H9 (cell line): ENCODE measurements around the gene NID1. TPM values are rescaled to one million over a fixed set of nuclear protein-coding genes. Genes with fewer than 3 reads are reported as not detected.

Experiments
- DNase-seq: peaks from one replicate; pipeline ENCODE4 v3.0.0-alpha.2; 2017
- H2AFZ ChIP-seq: one replicate; pipeline ENCODE4 v1.6.1; 2013; ENCODE audit warnings: mild to moderate bottlenecking, low read length, control low read depth, moderate library complexity
- H2AK5ac ChIP-seq: 2 replicates; pipeline ENCODE4 v1.6.1; 2013; ENCODE audit warnings: low read length, control low read depth, mixed read lengths; ENCODE audit not compliant: insufficient read length
- H2BK120ac ChIP-seq: one replicate; pipeline ENCODE4 v1.6.1; 2013; ENCODE audit warnings: low read depth, mild to moderate bottlenecking, low read length, control low read depth, inconsistent platforms; ENCODE audit not compliant: poor library complexity, severe bottlenecking
- H2BK12ac ChIP-seq: 2 replicates; pipeline ENCODE4 v1.6.1; 2013; ENCODE audit warnings: low read length, control low read depth, mixed read lengths, low read depth; ENCODE audit not compliant: insufficient read length
- H2BK15ac ChIP-seq: 2 replicates; pipeline ENCODE4 v1.6.1; 2013; ENCODE audit warnings: low read depth, low read length, control low read depth
- H2BK20ac ChIP-seq: one replicate; pipeline ENCODE4 v1.6.1; 2013; ENCODE audit warnings: low read depth, mild to moderate bottlenecking, low read length, control low read depth, inconsistent platforms; ENCODE audit not compliant: poor library complexity, severe bottlenecking
- H2BK5ac ChIP-seq: 2 replicates; pipeline ENCODE4 v1.6.1; 2013; ENCODE audit warnings: low read length, control low read depth, mixed read lengths; ENCODE audit not compliant: insufficient read length
- H3K14ac ChIP-seq: 2 replicates; pipeline ENCODE4 v1.6.1; 2013; ENCODE audit warnings: low read length, control low read depth; ENCODE audit not compliant: insufficient read depth
- H3K18ac ChIP-seq: 2 replicates; pipeline ENCODE4 v1.6.1; 2013; ENCODE audit warnings: low read depth, mild to moderate bottlenecking, mixed read lengths, low read length, control low read depth; ENCODE audit not compliant: insufficient read length
- H3K23ac ChIP-seq: 2 replicates; pipeline ENCODE4 v1.6.1; 2013; ENCODE audit warnings: low read length, control low read depth, mixed read lengths, low read depth; ENCODE audit not compliant: insufficient read length
- H3K23me2 ChIP-seq: 2 replicates; pipeline ENCODE4 v1.6.1; 2013; ENCODE audit warnings: low read depth, mild to moderate bottlenecking, mixed read lengths, low read length, control low read depth; ENCODE audit not compliant: insufficient read length, poor library complexity, severe bottlenecking
- H3K27ac ChIP-seq: 2 replicates; pipeline ENCODE4 v1.5.1; 2013; ENCODE audit warnings: low read length, control low read depth, mixed read lengths, low read depth; ENCODE audit not compliant: insufficient read length
- H3K27me3 ChIP-seq: 2 replicates; pipeline ENCODE4 v1.6.1; 2013; ENCODE audit warnings: low read length, control low read depth, inconsistent platforms; ENCODE audit not compliant: insufficient read depth
- H3K4ac ChIP-seq: 2 replicates; pipeline ENCODE4 v1.6.1; 2013; ENCODE audit warnings: low read depth, mild to moderate bottlenecking, control low read depth, inconsistent platforms, low read length, moderate library complexity
- H3K4me1 ChIP-seq: 2 replicates; pipeline ENCODE4 v1.6.1; 2013; ENCODE audit warnings: low read length, control low read depth, inconsistent platforms; ENCODE audit not compliant: insufficient read depth
- H3K4me2 ChIP-seq: 2 replicates; pipeline ENCODE4 v1.6.1; 2013; ENCODE audit warnings: low read length, control low read depth, mixed read lengths; ENCODE audit not compliant: insufficient read length, insufficient read depth
- H3K56ac ChIP-seq: 2 replicates; pipeline ENCODE4 v1.6.1; 2013; ENCODE audit warnings: low read depth, mild to moderate bottlenecking, mixed read lengths, low read length, control low read depth; ENCODE audit not compliant: insufficient read length
- H3K79me1 ChIP-seq: 2 replicates; pipeline ENCODE4 v1.6.1; 2013; ENCODE audit warnings: low read depth, mild to moderate bottlenecking, moderate library complexity, low read length, control low read depth, inconsistent platforms; ENCODE audit not compliant: insufficient read depth, poor library complexity, severe bottlenecking
- H3K79me2 ChIP-seq: 2 replicates; pipeline ENCODE4 v1.6.1; 2013; ENCODE audit warnings: low read length, control low read depth, inconsistent platforms; ENCODE audit not compliant: insufficient read depth
- H3K9ac ChIP-seq: 2 replicates; pipeline ENCODE4 v1.6.1; 2013; ENCODE audit warnings: low read length, control low read depth, mixed read lengths; ENCODE audit not compliant: insufficient read length; ENCODE audit errors: extremely low read depth
- H3K9me3 ChIP-seq: one replicate; pipeline ENCODE4 v1.6.1; 2013; ENCODE audit warnings: low read depth, low read length, inconsistent platforms; ENCODE audit not compliant: control insufficient read depth
- H3T11ph ChIP-seq: one replicate; pipeline ENCODE4 v1.6.1; 2013; ENCODE audit warnings: mild to moderate bottlenecking, low read length, control low read depth, inconsistent platforms
- H4K20me1 ChIP-seq: one replicate; pipeline ENCODE4 v1.6.1; 2013; ENCODE audit not compliant: control insufficient read depth, insufficient read length, insufficient read depth
- H4K5ac ChIP-seq: 2 replicates; pipeline ENCODE4 v1.6.1; 2013; ENCODE audit warnings: low read depth, mild to moderate bottlenecking, mixed read lengths, low read length, control low read depth; ENCODE audit not compliant: insufficient read length
- H4K8ac ChIP-seq: replicated peaks from 2 replicates; pipeline ENCODE4 v1.6.1; 2013; ENCODE audit warnings: low read length, control low read depth, mixed read lengths, low read depth; ENCODE audit not compliant: insufficient read length
- H4K91ac ChIP-seq: 2 replicates; pipeline ENCODE4 v1.6.1; 2013; ENCODE audit warnings: low read depth, mild to moderate bottlenecking, moderate library complexity, mixed read lengths, low read length, control low read depth; ENCODE audit not compliant: insufficient read length
- H3K27ac Mint-ChIP-seq, 3 experiments: 2 replicates in 2 of 3; 3 replicates in 1 of 3; pipeline ENCODE4 v1.8.0; 2020 to 2021; ENCODE audit warnings: mixed read lengths in 3 of 3, mild to moderate bottlenecking in 1 of 3, moderate library complexity in 1 of 3
- H3K27me3 Mint-ChIP-seq: 2 replicates; pipeline ENCODE4 v1.8.0; 2021; ENCODE audit warnings: low read depth, mild to moderate bottlenecking, moderate library complexity, mixed read lengths
- H3K36me3 Mint-ChIP-seq, 3 experiments: 2 replicates in 2 of 3; 3 replicates in 1 of 3; pipeline ENCODE4 v1.8.0; 2020 to 2021; ENCODE audit warnings: low read depth in 3 of 3, mixed read lengths in 3 of 3; ENCODE audit not compliant: insufficient read depth in 1 of 3
- H3K4me1 Mint-ChIP-seq, 2 experiments: 2 replicates each; pipeline ENCODE4 v1.8.0; 2020; ENCODE audit warnings: mixed read lengths in 2 of 2
- H3K4me3 Mint-ChIP-seq, 2 experiments: 2 replicates in 1 of 2; 3 replicates in 1 of 2; pipeline ENCODE4 v1.8.0; 2020 to 2021; ENCODE audit warnings: mild to moderate bottlenecking in 2 of 2, mixed read lengths in 2 of 2, moderate library complexity in 1 of 2
- H3K9me3 Mint-ChIP-seq, 2 experiments: 2 replicates in 1 of 2; 3 replicates in 1 of 2; pipeline ENCODE4 v1.8.0; 2020; ENCODE audit warnings: mild to moderate bottlenecking in 2 of 2, mixed read lengths in 2 of 2, moderate library complexity in 1 of 2
- WGBS: extraction: QIAGEN DNeasy Blood & Tissue Kit; methylation state at CpG from one replicate; pipeline ENCODE4 v1.1.7; 2013; ENCODE audit warnings: missing lambda C conversion rate, low lambda C conversion rate, mixed read lengths; ENCODE audit not compliant: insufficient read length; ENCODE audit errors: extremely low coverage; 5-methylcytosine and 5-hydroxymethylcytosine counted together
- total RNA-seq: library from RNA; stranded (reverse); gene quantifications from 2 replicates; pipeline ENCODE4 v1.2.1, GENCODE V29; 2021
- TF ChIP-seq, protein P1 (sequence below): fragments of 200-600 bp; sonication (generic); conservative IDR thresholded peaks from 3 replicates; pipeline ENCODE4 v1.8.0; 2021; ENCODE audit warnings: antibody characterized with exemption, mild to moderate bottlenecking

NID1 gene
- total RNA-seq, 1 experiment from 2014 or later = 28.5 TPM

DNA sequence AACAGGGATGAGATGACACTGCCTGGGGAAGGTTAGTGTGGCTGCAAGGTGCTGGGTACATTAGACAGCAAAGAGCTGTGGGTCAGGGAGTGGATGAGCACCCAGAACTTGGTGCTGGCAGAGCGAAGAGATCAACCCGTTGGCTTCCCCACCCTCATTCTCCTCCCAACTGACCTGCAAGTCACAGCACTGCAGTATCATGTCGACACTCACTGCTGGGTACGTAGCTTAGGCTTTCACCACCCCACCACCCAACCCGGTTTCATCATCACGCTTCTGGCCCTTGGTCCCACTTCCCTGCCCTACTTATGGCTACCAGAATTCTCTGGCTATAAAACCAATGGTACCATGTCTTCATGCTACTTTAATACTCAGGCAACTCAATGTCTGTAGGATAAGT lies 124.6 kb downstream of the NID1 start:
- no peaks in the 10 kb centered on the region for H3K36me3 Mint-ChIP-seq
- H4K91ac ChIP-seq = no peak overlapping the region

More for the DNA sequence above, 124.6 kb downstream of the NID1 start:
- Histone ChIP-seq H4K20me1 (no peaks in the 10 kb centered on the region), H4K5ac (no peak overlapping the region), H2BK12ac (no peak overlapping the region), H2BK20ac (no peak overlapping the region), H3K4me1 (no peaks in the 10 kb centered on the region), H2BK5ac (no peak overlapping the region), H4K8ac (no peak overlapping the region), H3K4me2 (no peak overlapping the region), H3K23me2 (no peaks in the 10 kb centered on the region), H3K79me1 (no peaks in the 10 kb centered on the region), H3K56ac (no peak overlapping the region), H3K9ac (no peak overlapping the region), H2AK5ac (no peak overlapping the region), H2BK15ac (no peak overlapping the region), H3K79me2 (no peaks in the 10 kb centered on the region), H2AFZ (no peak overlapping the region), H3K27me3 (no peaks in the 10 kb centered on the region), H3K27ac (no peak overlapping the region), H3T11ph (no peak overlapping the region), H3K14ac (no peak overlapping the region), H3K4ac (no peak overlapping the region), H2BK120ac (no peak overlapping the region), H3K18ac (no peak overlapping the region), H3K23ac (no peak overlapping the region), H3K9me3 (no peaks in the 10 kb centered on the region)
- TF ChIP-seq, protein P1, sequence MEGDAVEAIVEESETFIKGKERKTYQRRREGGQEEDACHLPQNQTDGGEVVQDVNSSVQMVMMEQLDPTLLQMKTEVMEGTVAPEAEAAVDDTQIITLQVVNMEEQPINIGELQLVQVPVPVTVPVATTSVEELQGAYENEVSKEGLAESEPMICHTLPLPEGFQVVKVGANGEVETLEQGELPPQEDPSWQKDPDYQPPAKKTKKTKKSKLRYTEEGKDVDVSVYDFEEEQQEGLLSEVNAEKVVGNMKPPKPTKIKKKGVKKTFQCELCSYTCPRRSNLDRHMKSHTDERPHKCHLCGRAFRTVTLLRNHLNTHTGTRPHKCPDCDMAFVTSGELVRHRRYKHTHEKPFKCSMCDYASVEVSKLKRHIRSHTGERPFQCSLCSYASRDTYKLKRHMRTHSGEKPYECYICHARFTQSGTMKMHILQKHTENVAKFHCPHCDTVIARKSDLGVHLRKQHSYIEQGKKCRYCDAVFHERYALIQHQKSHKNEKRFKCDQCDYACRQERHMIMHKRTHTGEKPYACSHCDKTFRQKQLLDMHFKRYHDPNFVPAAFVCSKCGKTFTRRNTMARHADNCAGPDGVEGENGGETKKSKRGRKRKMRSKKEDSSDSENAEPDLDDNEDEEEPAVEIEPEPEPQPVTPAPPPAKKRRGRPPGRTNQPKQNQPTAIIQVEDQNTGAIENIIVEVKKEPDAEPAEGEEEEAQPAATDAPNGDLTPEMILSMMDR = no peak
- Mint-ChIP-seq H3K4me1 (no peaks in the 10 kb centered on the region), H3K27ac (no peak overlapping the region), H3K27me3 (peaks cover 2% of the 10 kb centered on the region; the same call in 1 of the 2 replicates), H3K9me3 (no peaks in the 10 kb centered on the region; a peak in 1 of 5 replicates), H3K4me3 (no peak overlapping the region)
- no peak for DNase-seq
- whole genome bisulfite sequencing = no CpG with 5 or more reads among the region's 6 CpGs
